OCI-LY1 (cell line): ENCODE measurements around the gene SHH.

Experiments used
- CTCF ChIP-seq: fragments of 200-600 bp; sonication (generic), shearing (Covaris generic); IDR thresholded peaks from 2 replicates; pipeline ENCODE4 v1.5.1; 2017; ENCODE audit warnings: mild to moderate bottlenecking, antibody characterized with exemption, low read length, moderate library complexity, mixed read lengths
- EZH2 ChIP-seq: fragments of 200-600 bp; sonication (generic), shearing (Covaris generic); IDR thresholded peaks from 2 replicates; pipeline ENCODE4 v1.8.0; 2017; ENCODE audit warnings: borderline replicate concordance, mixed run types, mild to moderate bottlenecking, antibody characterized with exemption, low read length, moderate library complexity, mixed read lengths

GRCh38 chr7:155804431-155804831 is 7.8 kb downstream of the SHH start:
- no peak for TF ChIP-seq CTCF
- TF ChIP-seq EZH2: no peak
